ENCODE results near the gene DAAM1.

DNA sequence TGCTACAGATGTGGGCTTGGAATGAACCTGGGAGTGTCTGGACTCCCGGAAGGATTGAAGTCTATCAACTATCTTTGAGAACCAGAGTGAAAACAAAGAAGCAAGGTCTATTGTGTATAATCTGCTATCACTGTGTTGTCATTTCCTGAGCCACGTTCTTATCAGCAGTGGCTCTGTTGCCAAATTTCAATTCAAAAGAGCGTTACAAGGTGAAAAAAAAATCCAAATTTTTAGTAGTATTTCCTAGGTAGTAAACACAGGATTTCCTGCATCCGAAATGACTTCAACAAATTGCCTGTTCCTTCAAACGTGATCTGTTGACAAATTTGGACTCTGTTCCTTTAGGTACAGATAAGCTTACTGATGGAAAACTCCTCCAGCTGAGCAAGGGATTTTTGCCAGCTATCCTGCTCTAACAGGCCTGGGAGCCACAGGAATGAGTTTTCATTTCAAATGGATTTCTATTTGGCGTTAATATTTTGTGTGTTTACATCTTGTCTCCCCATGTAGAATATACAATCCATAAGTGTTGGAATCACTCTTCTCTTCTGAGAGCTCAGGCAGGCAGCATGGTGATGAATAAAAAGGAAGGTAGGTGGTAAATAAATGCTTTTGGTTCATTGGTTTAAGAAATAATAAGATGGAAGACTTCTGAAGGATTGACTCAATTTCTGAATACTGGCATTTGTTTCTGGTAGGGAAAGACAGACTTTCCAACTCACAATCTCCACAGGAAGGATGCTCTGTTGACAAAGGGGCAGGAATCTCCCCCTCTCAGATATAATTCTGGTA lies 218.2 kb downstream of the DAAM1 start:
- TF ChIP-seq, protein P1, sequence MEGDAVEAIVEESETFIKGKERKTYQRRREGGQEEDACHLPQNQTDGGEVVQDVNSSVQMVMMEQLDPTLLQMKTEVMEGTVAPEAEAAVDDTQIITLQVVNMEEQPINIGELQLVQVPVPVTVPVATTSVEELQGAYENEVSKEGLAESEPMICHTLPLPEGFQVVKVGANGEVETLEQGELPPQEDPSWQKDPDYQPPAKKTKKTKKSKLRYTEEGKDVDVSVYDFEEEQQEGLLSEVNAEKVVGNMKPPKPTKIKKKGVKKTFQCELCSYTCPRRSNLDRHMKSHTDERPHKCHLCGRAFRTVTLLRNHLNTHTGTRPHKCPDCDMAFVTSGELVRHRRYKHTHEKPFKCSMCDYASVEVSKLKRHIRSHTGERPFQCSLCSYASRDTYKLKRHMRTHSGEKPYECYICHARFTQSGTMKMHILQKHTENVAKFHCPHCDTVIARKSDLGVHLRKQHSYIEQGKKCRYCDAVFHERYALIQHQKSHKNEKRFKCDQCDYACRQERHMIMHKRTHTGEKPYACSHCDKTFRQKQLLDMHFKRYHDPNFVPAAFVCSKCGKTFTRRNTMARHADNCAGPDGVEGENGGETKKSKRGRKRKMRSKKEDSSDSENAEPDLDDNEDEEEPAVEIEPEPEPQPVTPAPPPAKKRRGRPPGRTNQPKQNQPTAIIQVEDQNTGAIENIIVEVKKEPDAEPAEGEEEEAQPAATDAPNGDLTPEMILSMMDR (IDR thresholded peaks at IDR 0.05): no peak
- TF ChIP-seq POLR2AphosphoS5 (IDR thresholded peaks at IDR 0.05; ENCODE audit: insufficient read depth in 1 of 2, low read depth in 1 of 2) (peak in 1 of 2 donors; percentile 80), POLR2A (IDR thresholded peaks at IDR 0.05) (no peak)
